Fibroblast of lung (primary cell): ENCODE data around the gene ABHD4. TPM values are rescaled to one million over a fixed set of nuclear protein-coding genes. Genes with fewer than 3 reads are reported as not detected.

Experiments
- DNase-seq, 2 donors: peaks; one replicate each; pipeline versions ENCODE4 v3.0.0 to v3.0.0-alpha.2; 2010; ENCODE audit warnings: low read depth in 2 of 2
- H2AFZ ChIP-seq: 2 replicates; pipeline ENCODE4 v1.5.1; 2012; ENCODE audit warnings: low read length, control low read depth, inconsistent platforms
- H3K27ac ChIP-seq: 2 replicates; pipeline ENCODE4 v1.5.1; 2011; ENCODE audit warnings: low read length, control low read depth; ENCODE audit not compliant: insufficient read depth
- H3K27me3 ChIP-seq: 2 replicates; pipeline ENCODE4 v1.5.1; 2011; ENCODE audit warnings: mild to moderate bottlenecking, low read length; ENCODE audit not compliant: control insufficient read depth, insufficient read depth
- H3K36me3 ChIP-seq: 2 replicates; pipeline ENCODE4 v1.5.1; 2011; ENCODE audit warnings: low read length; ENCODE audit not compliant: control insufficient read depth, insufficient read depth
- H3K4me1 ChIP-seq: 2 replicates; pipeline ENCODE4 v1.5.1; 2011; ENCODE audit warnings: low read length; ENCODE audit not compliant: control insufficient read depth, insufficient read depth; ENCODE audit errors: extremely low read depth
- H3K4me2 ChIP-seq: 2 replicates; pipeline ENCODE4 v1.5.1; 2011; ENCODE audit warnings: low read length, control low read depth; ENCODE audit not compliant: insufficient read depth; ENCODE audit errors: extremely low read depth
- H3K4me3 ChIP-seq, 4 experiments: fragments of 200-600 bp in 1 of 4; sonication (generic) in 1 of 4; replicated peaks in 1 of 4; 2 replicates each; pipeline ENCODE4 v1.5.1; 2011 to 2016; ENCODE audit warnings: low read length in 4 of 4, low read depth in 3 of 4, mild to moderate bottlenecking in 3 of 4, control low read depth in 2 of 4, inconsistent platforms in 1 of 4, mixed read lengths in 1 of 4; ENCODE audit not compliant: insufficient read depth in 1 of 4; ENCODE audit errors: control extremely low read depth in 1 of 4
- H3K79me2 ChIP-seq: 2 replicates; pipeline ENCODE4 v1.5.1; 2012; ENCODE audit warnings: mild to moderate bottlenecking, low read length, inconsistent platforms; ENCODE audit not compliant: control insufficient read depth, insufficient read depth
- H3K9ac ChIP-seq: 2 replicates; pipeline ENCODE4 v1.5.1; 2011; ENCODE audit warnings: mild to moderate bottlenecking, low read length, control low read depth; ENCODE audit not compliant: insufficient read depth
- H3K9me3 ChIP-seq: 2 replicates; pipeline ENCODE4 v1.5.1; 2012; ENCODE audit warnings: low read depth, low read length; ENCODE audit not compliant: control insufficient read depth, insufficient read depth
- H4K20me1 ChIP-seq: 2 replicates; pipeline ENCODE4 v1.5.1; 2011; ENCODE audit warnings: low read length; ENCODE audit not compliant: control insufficient read depth, insufficient read depth; ENCODE audit errors: extremely low read depth
- CTCF ChIP-seq, 2 donors: IDR thresholded peaks in 1 of 2; conservative IDR thresholded peaks in 1 of 2; 1 replicate in 1 of 2; 2 replicates in 1 of 2; pipeline ENCODE4 v1.5.1; 2011 to 2012; ENCODE audit warnings: low read length in 2 of 2, control low read depth in 1 of 2, inconsistent platforms in 1 of 2, low read depth in 1 of 2, mild to moderate bottlenecking in 1 of 2
- EZH2 ChIP-seq: IDR thresholded peaks from 2 replicates; pipeline ENCODE4 v1.5.1; 2012; ENCODE audit warnings: low read length, control low read depth, mild to moderate bottlenecking; ENCODE audit errors: missing control alignments
- polyA plus RNA-seq, 2 donors: library from polyadenylated mRNA; depleted of rRNA in 1 of 2; stranded (reverse) in 1 of 2; unstranded in 1 of 2; fragments of >200 nt; gene quantifications; 2 replicates each; pipeline ENCODE4 v1.2.1, GENCODE V29; 2011 to 2012; ENCODE audit warnings: missing spikeins in 1 of 2
- total RNA-seq: library from RNA; depleted of rRNA; stranded (reverse); fragments of >200 nt; gene quantifications from 2 replicates; pipeline ENCODE4 v1.2.1, GENCODE V29; 2014

The ABHD4 gene
- total and polyA plus RNA-seq, 2 donors (not counting 1 experiment from before 2014, with no cell fraction given) = 40.0 to 61.2 TPM

GRCh38 chr14:22602862-22603261 is 4.8 kb downstream of the ABHD4 start:
- H3K4me1 ChIP-seq = peaks cover 29% of the 10 kb centered on the region
- peaks cover 24% of the 10 kb centered on the region for H3K36me3 ChIP-seq
- no peaks in the 10 kb centered on the region for H4K20me1 ChIP-seq
- no peak overlapping the region for H3K4me3 ChIP-seq
- no peak for TF ChIP-seq CTCF (conservative IDR thresholded peaks at IDR 0.05 in 1 of 2, IDR thresholded peaks at IDR 0.05 in 1 of 2; ENCODE audit: low read depth in 1 of 2, low read length in 2 of 2)
- no peak for TF ChIP-seq EZH2
- H3K9me3 ChIP-seq = no peaks in the 10 kb centered on the region
- no peak overlapping the region for H3K9ac ChIP-seq
- H3K27ac ChIP-seq = peak overlapping the region; percentile 67
- no peak overlapping the region for H2AFZ ChIP-seq
- H3K4me2 ChIP-seq = peak overlapping the region; percentile 55
- DNase-seq = no peak
- peaks cover 8% of the 10 kb centered on the region for H3K79me2 ChIP-seq
- H3K27me3 ChIP-seq = no peaks in the 10 kb centered on the region

- no peak for DNase-seq
- peaks cover 17% of the 10 kb centered on the region for H3K4me1 ChIP-seq
- no peaks in the 10 kb centered on the region for H3K79me2 ChIP-seq
- H2AFZ ChIP-seq = no peak overlapping the region
- H3K4me3 ChIP-seq = no peak overlapping the region
- H3K4me2 ChIP-seq = no peak overlapping the region
- peaks cover 40% of the 10 kb centered on the region for H3K36me3 ChIP-seq
- no peak overlapping the region for H3K9ac ChIP-seq
- H3K27ac ChIP-seq = no peak overlapping the region
- H4K20me1 ChIP-seq = no peaks in the 10 kb centered on the region
- no peak for TF ChIP-seq EZH2
- no peak for TF ChIP-seq CTCF (conservative IDR thresholded peaks at IDR 0.05 in 1 of 2, IDR thresholded peaks at IDR 0.05 in 1 of 2; ENCODE audit: low read depth in 1 of 2, low read length in 2 of 2)
- no peaks in the 10 kb centered on the region for H3K9me3 ChIP-seq
- no peaks in the 10 kb centered on the region for H3K27me3 ChIP-seq
These were observed 8.3 kb downstream of the ABHD4 start for GRCh38 chr14:22606380-22606779.

GRCh38 chr14:22607291-22607690 is 9.2 kb downstream of the ABHD4 start:
- Histone ChIP-seq H4K20me1 (no peaks in the 10 kb centered on the region), H3K79me2 (no peaks in the 10 kb centered on the region), H3K4me3 (no peak overlapping the region), H3K27me3 (no peaks in the 10 kb centered on the region), H3K4me1 (peaks cover 11% of the 10 kb centered on the region), H3K9ac (no peak overlapping the region), H3K27ac (no peak overlapping the region), H3K9me3 (no peaks in the 10 kb centered on the region), H3K4me2 (no peak overlapping the region), H2AFZ (no peak overlapping the region), H3K36me3 (peaks cover 37% of the 10 kb centered on the region)
- TF ChIP-seq EZH2 (no peak), CTCF (conservative IDR thresholded peaks at IDR 0.05 in 1 of 2, IDR thresholded peaks at IDR 0.05 in 1 of 2; ENCODE audit: low read depth in 1 of 2, low read length in 2 of 2) (no peak)
- peak in 1 of 2 donors; percentile 30 for DNase-seq
